Esophagus squamous epithelium (tissue), 4 donors: ENCODE measurements around the gene AP4E1.

Experiments
- POLR2A ChIP-seq, 4 donors: fragments of 450-650 bp; IDR thresholded peaks; one replicate each; pipeline ENCODE4 v1.6.1; 2017; ENCODE audit warnings: antibody characterized with exemption in 4 of 4, mild to moderate bottlenecking in 4 of 4, moderate library complexity in 3 of 4
- TF ChIP-seq, protein P1 (sequence below), 6 experiments: fragments of 450-650 bp in 4 of 6; fragments of 200-600 bp in 2 of 6; sonication (generic) in 2 of 6; IDR thresholded peaks; one replicate each; pipeline ENCODE4 v1.5.1; 2016 to 2019; ENCODE audit warnings: antibody characterized with exemption in 6 of 6, mild to moderate bottlenecking in 4 of 6, moderate library complexity in 4 of 6

DNA sequence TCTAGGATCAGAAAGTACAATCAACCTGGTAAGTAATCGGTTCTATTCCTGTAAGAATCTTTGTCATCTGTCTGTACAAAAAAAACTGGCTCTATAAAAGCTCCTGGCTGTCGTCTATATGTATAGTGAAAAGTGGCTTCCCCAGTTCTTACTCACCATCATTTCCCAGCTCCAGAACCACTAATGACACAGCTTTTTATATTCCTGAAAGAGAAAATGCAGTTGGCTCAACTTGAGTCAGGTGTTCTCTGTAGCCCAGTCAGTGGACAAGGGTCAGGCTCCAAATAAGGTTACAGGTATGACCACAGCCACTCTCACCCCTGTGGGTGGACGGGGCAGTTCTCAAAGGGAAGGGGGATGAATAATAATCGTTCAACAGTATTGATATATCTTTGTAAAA lies 85.1 kb downstream of the AP4E1 start:
- no peak for TF ChIP-seq POLR2A (IDR thresholded peaks at IDR 0.05)
- TF ChIP-seq, protein P1, sequence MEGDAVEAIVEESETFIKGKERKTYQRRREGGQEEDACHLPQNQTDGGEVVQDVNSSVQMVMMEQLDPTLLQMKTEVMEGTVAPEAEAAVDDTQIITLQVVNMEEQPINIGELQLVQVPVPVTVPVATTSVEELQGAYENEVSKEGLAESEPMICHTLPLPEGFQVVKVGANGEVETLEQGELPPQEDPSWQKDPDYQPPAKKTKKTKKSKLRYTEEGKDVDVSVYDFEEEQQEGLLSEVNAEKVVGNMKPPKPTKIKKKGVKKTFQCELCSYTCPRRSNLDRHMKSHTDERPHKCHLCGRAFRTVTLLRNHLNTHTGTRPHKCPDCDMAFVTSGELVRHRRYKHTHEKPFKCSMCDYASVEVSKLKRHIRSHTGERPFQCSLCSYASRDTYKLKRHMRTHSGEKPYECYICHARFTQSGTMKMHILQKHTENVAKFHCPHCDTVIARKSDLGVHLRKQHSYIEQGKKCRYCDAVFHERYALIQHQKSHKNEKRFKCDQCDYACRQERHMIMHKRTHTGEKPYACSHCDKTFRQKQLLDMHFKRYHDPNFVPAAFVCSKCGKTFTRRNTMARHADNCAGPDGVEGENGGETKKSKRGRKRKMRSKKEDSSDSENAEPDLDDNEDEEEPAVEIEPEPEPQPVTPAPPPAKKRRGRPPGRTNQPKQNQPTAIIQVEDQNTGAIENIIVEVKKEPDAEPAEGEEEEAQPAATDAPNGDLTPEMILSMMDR (IDR thresholded peaks at IDR 0.05), result no peak
